Activated T-cell treated with anti-CD3 and anti-CD28 coated beads for 24 hours (primary cell): ENCODE results near the gene SYTL2.
"Not testable (repeated sequence)": the region's sequence is repeated elsewhere in the genome, so short reads cannot be mapped to it uniquely, and the experiment has no call there.

ENCODE experiments used
- DNase-seq: peaks from one replicate; pipeline ENCODE4 v3.0.0-alpha.2; 2020; ENCODE audit warnings: low read depth

SYTL2 gene

GRCh38 chr11:85791409-85791990 lies 19.4 kb downstream of the SYTL2 start:
- DNase-seq, result no peak

GRCh38 chr11:85787809-85788760 lies 22.9 kb downstream of the SYTL2 start:
- DNase-seq, result no peak

GRCh38 chr11:85787168-85787567 lies 23.8 kb downstream of the SYTL2 start:
- DNase-seq, result no peak

- no peak for DNase-seq
Measured at GRCh38 chr11:85784480-85785265, 26.3 kb downstream of the SYTL2 start.

GRCh38 chr11:85783758-85784157 lies 27.2 kb downstream of the SYTL2 start:
- no peak for DNase-seq

GRCh38 chr11:85780780-85781517 lies 30.0 kb downstream of the SYTL2 start:
- DNase-seq, result not testable (repeated sequence)

- no peak for DNase-seq
Measured at GRCh38 chr11:85779956-85780640, 30.8 kb downstream of the SYTL2 start.

GRCh38 chr11:85777603-85777972 lies 33.4 kb downstream of the SYTL2 start:
- DNase-seq, result not testable (repeated sequence)

- no peak for DNase-seq
Measured at GRCh38 chr11:85776951-85777602, 33.9 kb downstream of the SYTL2 start.

- no peak for DNase-seq
Measured at GRCh38 chr11:85774256-85775101, 36.5 kb downstream of the SYTL2 start.

- no peak for DNase-seq
Measured at GRCh38 chr11:85772695-85773094, 38.2 kb downstream of the SYTL2 start.

GRCh38 chr11:85771568-85771967 lies 39.4 kb downstream of the SYTL2 start:
- no peak for DNase-seq

- no peak for DNase-seq
Measured at GRCh38 chr11:85769771-85770170, 41.2 kb downstream of the SYTL2 start.

- DNase-seq, result no peak
Measured at GRCh38 chr11:85768473-85769146, 42.3 kb downstream of the SYTL2 start.

- DNase-seq, result no peak
Measured at GRCh38 chr11:85767246-85767945, 43.5 kb downstream of the SYTL2 start.

GRCh38 chr11:85766721-85767161 lies 44.2 kb downstream of the SYTL2 start:
- no peak for DNase-seq

GRCh38 chr11:85764796-85765195 lies 46.1 kb downstream of the SYTL2 start:
- DNase-seq, result no peak

- no peak for DNase-seq
Measured at GRCh38 chr11:85762226-85762625, 48.7 kb downstream of the SYTL2 start.

GRCh38 chr11:85759915-85760314 lies 51.0 kb downstream of the SYTL2 start:
- no peak for DNase-seq
